HUDEP-2 (cell line): Measurements from ENCODE around the gene TBL1X.

Experiments used
- DNase-seq, 76 experiments: peaks; one replicate each; lab custom pipeline; 2025; ENCODE audit not compliant: unreplicated experiment in 76 of 76; lab: John Stamatoyannopoulos, UW

Gene TBL1X

GRCh38 chrX:9785944-9786797 is 321.3 kb downstream of the TBL1X start, which contains the start of gene SHROOM2:
TSS of gene SHROOM2 (plus strand) at chrX:9786429. CDS start at chrX:9786546, 117 bp downstream.
- DNase-seq = no peak

- no peak for DNase-seq
These were observed 322.2 kb downstream of the TBL1X start for GRCh38 chrX:9786798-9787635.

DNA sequence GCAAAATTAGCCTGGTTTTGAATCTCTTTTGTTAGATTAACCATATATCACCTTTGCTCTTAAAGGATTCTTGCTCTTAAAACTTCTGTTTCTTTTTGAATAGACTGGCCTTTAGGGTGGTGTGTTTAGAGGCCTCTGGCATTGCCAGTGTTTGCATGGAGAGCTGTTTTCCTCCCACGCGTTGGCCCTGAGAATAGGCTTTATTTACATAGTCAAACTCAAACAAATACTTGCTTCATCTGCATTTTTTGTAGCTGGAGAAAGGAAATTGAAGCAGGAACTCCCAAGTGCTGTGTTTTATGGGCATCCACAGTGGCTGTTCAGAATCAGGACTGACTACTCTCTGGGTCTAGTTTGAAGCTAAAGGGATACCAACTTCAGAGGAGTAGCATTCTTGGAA is 324.1 kb downstream of the TBL1X start:
- no peak for DNase-seq

DNA sequence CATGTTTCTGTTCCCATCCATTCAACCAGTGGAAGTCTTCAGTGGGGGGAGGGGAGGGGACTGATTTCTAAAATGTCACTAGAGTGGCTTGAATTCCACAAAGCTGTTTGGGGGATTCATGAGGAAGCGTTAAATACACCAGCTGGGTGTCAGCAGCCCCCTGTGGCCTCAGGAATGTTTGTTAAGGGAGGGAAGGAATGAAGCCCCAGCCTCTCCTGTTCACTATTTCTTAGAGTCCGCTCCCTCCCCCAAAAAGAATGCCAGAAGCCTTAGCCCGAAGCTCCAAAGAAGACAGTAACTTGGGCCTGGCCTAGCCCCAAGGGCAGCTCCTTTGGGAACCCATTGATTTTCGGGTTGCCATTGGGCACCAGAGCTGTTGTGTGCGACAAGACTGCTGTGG is 324.7 kb downstream of the TBL1X start:
- DNase-seq = no peak
